Neural cell (in vitro differentiated cells): ENCODE measurements around the gene MEX3D.

Source experiments
- CTCF ChIP-seq: fragments of 450-650 bp; IDR thresholded peaks from 2 replicates; pipeline ENCODE4 v1.5.1; 2014; ENCODE audit warnings: antibody characterized with exemption, mild to moderate bottlenecking, moderate library complexity; ENCODE audit not compliant: poor library complexity, severe bottlenecking
- POLR2AphosphoS5 ChIP-seq: IDR thresholded peaks from 2 replicates; pipeline ENCODE4 v1.6.1; 2012

- TF ChIP-seq CTCF, result no peak
- TF ChIP-seq POLR2AphosphoS5, result no peak
Measured at GRCh38 chr19:1609680-1610474, 41.8 kb upstream of the MEX3D start.
